NCI-H526 (cell line): ENCODE results near the gene OTUB1.

Source experiments
- DNase-seq, 2 experiments: peaks; one replicate each; lab custom pipeline; 2025; lab: John Stamatoyannopoulos, UW

The OTUB1 gene

DNA sequence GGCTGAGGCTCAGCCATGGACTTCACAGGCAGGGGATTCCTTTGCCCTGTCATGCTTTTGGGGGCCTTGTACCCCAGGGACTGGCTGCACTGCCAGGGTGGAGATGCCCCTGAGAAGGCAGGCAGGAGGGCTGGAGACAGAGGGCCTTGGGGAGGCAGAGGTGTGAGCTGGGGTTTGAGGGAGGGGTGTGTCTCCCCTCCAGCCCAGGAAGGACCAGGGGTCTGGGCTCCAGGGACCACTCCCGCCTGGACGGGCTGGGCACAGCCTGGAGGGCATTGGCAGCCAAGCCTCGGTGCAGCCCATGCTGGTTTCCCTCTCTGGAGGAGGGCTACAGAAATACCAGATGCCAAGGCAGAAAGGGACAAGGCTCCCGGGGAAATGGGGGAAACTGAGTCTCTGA lies 19.5 kb downstream of the OTUB1 start:
- DNase-seq, result no peak

DNA sequence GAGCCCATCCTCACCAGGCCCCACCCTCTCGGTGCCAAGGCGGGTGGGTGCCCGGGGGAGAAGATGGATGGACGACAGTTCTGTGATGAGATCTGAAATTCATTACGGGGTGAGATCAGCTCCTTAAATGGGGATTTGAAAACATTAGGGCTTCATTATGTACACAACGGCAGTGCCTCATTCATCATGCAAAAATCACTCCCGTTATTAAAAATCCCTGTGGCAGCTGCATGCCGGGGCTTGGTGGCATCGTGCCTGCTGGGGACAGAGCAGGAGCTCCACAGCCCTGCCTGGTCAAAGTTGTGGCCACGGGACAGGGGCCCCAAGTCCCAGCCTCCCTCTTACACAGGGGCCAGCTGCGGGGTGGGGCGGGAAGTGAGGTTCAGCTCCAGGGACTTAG lies 20.2 kb downstream of the OTUB1 start:
- peak in 1 of 2 experiments; percentile 30 for DNase-seq

DNA sequence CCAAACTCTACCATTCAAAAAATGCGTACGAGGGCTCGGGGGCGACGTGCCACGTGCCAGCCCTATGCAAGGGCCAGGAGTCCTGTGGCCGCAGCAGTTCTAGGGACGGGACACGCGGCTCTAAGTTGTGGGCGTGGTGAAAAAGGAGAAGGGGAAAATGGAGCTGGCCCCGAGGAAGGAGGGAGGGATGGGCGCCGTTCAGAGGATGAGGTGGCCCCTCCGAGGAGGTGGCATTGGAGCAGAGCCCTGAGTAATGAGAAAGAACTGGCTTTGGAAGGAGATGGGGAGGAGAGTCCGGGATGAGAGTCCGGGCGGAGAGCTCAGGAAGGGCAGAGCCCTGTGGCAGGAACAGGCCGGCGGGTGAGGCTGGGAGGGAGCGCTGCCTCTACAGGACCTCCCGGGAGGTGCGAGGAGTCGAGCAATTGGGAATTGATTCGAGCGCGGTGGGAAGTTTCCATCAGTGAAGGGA lies 21.0 kb downstream of the OTUB1 start:
- DNase-seq, result peak in 1 of 2 experiments; percentile 57

- DNase-seq, result peak in 1 of 2 experiments; percentile 71
These were observed 21.5 kb downstream of the OTUB1 start for GRCh38 chr11:64007629-64008282.

GRCh38 chr11:64008283-64008913 lies 22.2 kb downstream of the OTUB1 start:
- no peak for DNase-seq

DNA sequence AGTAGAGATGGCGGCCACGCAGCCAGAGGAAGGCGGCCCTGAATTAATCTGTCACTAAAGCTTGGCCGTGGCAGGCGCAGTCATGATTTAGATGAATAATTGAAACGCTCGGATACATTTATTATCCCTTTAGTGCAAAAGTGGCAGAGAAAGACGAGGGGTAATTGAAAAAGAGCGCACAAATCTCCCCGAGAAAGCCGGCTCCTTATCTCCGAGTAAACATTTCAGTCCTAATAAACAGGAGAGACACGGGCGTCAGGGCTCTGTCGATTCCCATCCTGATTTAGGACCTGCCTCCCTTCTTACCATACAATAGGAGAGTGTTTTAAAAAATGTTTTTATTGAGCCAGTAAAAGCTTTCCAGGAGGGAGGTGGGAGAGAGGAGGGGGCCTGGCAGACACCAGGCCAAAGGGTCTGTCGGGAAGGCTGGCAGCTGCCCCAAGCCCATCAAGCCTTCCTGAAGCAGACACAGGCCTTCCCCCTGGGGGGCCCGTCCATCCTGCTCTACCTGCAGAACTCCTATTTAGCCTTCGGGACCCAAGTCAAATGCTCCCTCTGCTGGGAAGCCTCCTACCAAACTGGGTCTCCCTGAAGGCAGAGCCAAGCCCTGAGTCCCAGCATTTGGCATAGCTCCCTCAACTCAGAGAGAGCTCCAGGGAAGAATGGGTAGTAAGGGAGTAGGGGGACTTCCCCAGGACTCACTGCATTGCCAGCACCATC lies 22.8 kb downstream of the OTUB1 start:
- DNase-seq, result no peak

- no peak for DNase-seq
These were observed 23.5 kb downstream of the OTUB1 start for GRCh38 chr11:64009710-64010109.

DNA sequence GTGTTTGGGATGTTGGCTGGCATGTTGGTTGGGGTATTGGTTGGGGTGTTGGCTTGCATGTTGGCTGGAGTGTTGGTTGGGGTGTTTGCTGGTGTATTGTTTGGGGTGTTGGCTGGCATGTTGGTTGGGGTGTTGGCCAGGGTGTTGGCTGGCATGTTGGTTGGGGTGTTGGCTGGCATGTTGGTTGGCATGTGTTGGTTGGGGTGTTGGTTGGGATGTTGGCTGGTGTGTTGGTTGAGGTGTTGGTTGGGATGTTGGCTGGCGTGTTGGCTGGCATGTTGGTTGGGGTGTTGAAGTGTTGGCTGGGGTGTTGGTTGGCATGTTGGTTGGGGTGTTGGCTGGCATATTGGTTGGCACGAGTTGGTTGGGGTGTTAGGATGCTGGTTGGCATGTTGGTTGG lies 24.5 kb downstream of the OTUB1 start:
- DNase-seq, result no peak

DNA sequence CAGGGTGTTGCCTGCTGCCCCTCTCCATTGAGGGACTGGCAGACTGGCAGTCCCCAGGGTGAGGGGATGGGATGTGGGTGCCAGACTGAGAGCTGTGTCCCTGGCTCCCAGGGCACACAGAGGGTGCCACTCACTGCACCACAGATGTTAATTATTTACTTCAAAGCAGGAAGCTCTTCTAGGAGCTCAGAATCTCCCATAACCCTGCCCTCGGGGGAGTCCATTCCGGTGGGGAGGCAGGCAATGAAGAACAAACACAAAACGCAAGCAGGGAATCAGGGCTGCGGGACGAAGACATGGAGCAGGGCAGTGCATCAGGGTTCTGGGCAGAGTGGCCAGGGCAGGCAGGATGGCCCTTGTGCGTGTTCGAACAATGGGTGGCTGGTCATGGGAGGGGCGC lies 25.1 kb downstream of the OTUB1 start:
- no peak for DNase-seq

DNA sequence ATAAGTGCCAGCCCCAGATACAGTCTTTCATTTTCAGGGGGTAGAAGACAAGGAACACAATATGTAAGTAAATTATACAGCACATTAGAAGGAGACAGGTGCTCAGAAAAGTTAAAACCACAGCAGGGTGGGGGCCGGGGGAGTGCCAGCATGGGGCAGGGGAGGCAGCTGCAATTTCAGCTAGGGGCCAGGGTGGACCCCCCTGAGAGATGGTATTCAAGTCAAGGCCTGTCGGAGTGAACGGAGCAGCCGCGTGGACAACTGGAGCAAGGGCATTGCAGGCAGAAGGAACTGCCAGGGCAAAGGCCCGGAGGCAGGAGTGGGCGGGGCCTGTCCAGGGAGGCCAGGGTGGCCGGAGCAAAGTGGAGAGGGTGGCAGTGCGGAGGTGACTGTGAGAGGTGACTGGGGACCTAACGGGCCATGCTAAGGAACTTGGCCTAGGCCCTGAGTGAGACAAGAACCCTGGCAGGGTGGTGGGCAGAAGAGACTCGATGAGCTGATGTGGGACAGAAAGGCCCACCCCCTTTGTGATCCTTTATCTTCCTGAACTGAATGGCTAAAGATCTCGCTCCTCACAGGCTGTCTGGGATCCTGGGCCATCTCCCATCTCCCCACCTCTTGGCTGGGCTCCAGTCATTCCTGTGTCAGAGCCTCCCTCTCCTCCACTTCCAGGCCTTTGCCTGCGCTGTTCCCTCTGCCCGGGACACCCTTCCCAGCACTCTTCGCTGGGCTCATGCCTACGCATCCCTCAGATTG lies 27.1 kb downstream of the OTUB1 start:
- no peak for DNase-seq

- DNase-seq, result no peak
These were observed 28.1 kb downstream of the OTUB1 start for GRCh38 chr11:64014356-64014755.

DNA sequence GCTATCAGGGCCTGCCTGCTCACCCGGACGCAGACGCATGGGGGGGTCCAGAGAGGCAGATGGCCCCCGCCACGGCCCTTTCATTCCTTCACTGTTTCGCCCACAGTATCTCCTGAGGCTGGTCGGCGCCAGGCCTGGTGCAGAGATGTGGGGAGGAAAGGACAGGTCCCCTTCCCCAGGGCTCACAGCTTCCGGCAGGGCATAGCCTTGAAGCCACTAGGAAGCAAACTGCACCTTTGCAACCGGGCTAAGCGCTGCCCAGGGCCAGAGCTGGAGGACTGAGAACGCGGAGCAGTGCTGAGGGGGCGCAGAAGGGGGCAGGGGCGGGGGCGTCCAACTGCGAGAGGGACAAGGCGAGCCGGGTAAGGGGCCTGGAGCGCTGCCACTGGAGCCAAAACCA lies 29.3 kb downstream of the OTUB1 start:
- no peak for DNase-seq

DNA sequence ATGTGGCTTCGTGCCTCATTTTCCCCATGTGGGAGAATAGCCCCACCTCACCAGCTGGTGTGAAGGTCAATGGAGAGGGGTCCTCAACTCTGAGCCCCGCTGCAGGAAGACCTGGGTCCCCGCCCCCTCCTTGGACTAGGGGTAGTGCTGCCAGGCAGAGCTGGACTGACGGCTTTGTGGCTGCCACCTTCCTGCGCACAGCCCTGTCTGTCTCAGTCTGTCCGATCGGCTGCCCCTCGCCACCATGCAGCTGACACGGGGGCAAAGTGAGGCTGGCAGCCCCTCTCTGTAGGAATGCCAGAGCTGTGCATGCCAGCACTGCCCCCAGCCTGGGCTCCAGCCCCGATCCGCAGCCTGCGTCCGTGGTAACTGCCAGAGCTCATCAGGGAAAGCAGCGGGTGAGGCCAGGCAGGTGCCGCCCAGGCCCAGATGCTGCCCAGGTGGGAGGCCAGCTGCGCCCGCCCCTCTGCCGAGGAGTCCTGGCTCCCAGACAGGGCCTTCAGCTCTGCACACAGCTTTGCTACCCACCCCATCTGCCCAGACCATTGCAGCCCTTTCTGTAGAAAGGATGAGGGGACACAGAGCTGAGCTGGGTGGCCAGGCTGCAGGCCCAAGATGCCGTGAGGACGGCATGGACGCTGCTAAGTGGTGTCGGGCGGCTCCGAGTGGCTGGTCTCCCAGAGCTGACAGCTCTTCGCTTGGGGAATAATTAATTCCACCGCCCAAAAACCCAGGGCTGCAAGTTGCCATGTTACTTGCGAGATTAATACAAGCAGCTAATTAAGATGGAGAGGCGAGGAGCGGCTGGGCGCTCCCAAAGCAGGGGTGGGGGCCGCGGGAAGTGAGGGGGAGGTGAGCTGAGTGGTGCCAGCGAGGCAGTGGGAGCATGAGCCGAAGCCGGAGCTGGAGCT lies 30.0 kb downstream of the OTUB1 start:
- DNase-seq, result no peak

- no peak for DNase-seq
These were observed 31.6 kb downstream of the OTUB1 start for GRCh38 chr11:64017945-64018224.

GRCh38 chr11:64018310-64018709 lies 32.1 kb downstream of the OTUB1 start:
- DNase-seq, result no peak

DNA sequence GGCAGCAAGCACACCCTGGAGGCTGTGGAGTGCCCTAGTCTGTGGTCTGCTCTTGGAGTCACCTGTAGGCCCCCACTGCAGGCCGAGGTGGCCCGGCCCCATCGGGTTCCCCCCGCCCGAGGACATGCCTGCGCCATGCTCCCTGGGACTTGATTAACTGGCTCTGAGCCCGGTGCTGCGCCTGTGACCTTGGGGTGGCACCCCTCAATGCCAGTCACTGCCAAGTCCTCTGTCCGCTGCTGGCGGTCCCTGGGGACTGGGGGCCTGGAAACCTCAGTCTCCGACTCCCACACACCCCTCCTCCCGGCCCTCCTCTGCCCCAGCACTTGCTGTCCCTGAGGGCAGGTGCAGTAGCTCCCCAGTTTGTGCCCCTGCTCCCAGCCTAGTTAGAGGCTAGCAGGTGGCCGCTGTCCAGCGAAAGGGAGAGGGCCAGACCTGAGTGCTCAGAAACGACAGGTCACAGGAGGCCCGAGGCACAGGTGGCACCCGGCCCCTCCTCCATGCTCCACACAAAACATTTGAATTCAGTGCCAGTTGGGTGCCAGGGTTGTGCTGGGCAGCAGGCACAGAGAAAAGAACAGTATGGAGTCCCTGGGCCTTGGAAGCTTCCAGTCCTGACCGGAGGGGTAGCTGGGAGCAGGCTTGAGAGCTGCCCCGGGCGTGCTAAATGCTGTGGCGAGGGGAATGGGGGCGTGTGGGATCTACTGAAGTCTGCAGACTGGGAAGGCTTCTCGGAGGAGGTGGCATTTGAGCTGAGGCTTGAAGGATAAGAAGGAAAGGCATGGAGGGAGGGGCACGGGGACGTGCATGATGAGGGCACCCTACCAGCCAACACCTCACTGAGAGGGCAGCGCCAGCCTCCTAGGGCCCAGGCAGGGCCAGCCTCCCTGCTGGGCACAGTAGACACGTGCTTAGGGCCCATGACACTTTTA lies 33.1 kb downstream of the OTUB1 start:
- DNase-seq, result no peak

DNA sequence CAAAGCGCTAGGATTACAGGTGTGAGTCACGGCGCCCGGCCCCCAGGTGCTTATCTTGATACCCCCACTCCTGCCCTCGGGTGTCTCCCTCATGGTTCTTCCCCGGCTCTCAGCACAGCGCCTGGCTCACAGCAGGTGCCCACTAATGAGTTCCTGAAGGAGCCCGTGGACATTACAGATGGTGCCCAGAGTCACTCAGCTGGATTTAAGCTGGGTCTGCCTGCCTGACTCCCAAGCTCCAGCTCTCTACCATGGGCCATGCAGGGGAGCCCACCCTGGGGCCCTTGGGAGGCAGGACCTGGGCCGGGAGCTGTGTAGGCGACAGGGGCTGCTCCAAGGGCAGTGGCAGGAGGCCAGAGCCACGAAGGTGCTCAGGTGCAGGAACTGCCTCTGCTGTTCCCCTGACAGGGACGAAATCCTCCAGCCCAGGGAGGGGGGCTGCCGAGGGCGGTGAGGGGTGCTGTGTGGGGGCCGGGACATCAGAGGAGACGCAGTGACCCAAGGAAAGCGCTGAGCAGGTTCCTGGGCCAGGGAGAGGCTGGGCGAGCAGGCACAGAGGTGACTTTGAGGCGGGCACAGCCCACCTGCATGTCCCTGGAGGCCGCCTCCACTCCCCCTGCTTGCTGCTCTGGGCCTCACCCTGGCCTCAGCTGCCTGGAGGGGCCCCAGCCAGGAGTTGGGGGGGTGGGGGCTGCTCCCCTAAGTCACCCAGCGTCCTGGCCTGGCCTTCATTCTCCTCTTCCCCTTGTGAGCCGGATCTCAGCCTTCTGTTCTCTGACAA lies 34.9 kb downstream of the OTUB1 start:
- no peak for DNase-seq

DNA sequence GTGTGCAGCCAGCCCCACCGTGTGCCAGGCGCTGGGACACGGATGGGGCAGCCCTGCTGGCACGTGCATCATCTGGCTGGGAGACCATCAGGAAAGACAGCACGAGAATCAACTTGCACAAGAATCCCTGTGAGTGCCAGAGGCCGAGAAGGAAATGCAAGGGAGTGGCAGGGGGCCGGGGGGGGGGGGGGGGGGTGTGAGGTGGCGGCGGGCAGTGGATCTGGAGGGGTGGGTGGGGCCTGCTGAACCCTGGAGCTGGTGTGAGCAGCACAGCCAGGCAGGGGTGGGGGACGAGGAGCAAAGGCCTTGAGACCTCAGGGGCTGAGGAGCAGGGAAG lies 35.5 kb downstream of the OTUB1 start:
- DNase-seq, result no peak

GRCh38 chr11:64022125-64022784 lies 36.0 kb downstream of the OTUB1 start:
- no peak for DNase-seq
